Activated effector memory CD4-positive, alpha-beta T cell treated with anti-CD3 and anti-CD28 coated beads, Interleukin-2, amount 50 U/mL, for 16 hours (primary cell): ENCODE results near the gene DSC1.
"Not testable (repeated sequence)": the region's sequence is repeated elsewhere in the genome, so short reads cannot be mapped to it uniquely, and the experiment has no call there.

Experiments used
- DNase-seq: peaks from one replicate; pipeline ENCODE4 v3.0.0-alpha.2; 2020

DSC1 gene, protein sequence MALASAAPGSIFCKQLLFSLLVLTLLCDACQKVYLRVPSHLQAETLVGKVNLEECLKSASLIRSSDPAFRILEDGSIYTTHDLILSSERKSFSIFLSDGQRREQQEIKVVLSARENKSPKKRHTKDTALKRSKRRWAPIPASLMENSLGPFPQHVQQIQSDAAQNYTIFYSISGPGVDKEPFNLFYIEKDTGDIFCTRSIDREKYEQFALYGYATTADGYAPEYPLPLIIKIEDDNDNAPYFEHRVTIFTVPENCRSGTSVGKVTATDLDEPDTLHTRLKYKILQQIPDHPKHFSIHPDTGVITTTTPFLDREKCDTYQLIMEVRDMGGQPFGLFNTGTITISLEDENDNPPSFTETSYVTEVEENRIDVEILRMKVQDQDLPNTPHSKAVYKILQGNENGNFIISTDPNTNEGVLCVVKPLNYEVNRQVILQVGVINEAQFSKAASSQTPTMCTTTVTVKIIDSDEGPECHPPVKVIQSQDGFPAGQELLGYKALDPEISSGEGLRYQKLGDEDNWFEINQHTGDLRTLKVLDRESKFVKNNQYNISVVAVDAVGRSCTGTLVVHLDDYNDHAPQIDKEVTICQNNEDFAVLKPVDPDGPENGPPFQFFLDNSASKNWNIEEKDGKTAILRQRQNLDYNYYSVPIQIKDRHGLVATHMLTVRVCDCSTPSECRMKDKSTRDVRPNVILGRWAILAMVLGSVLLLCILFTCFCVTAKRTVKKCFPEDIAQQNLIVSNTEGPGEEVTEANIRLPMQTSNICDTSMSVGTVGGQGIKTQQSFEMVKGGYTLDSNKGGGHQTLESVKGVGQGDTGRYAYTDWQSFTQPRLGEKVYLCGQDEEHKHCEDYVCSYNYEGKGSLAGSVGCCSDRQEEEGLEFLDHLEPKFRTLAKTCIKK

DNA sequence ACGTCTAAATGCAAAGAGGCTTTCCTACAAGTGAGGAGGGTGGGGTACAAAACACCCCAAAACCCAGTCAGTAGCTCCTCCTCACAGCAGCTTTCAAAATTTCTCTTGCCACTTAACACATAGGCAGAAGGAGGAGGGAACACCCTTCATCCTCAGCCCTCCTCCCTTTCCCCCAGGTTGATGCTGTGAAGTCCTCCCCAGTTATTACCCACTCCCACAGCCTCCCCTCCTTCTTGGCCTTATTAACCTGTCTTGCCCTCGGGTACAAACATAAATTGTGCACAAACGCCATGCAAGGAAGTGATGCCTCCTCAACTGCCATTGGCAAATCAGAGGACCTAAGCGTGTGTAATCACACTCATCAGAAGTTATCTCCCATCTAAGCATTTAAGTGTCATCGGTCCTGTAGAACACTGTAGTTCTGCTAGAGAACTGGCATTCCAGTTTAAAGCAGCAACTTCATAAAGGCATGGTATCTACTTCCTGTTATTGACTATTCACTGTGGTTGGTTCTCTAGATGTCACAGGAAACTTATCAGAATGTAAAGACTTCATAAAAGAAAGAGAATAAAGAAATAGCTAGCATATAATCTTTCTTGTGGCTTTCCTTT is at the start of gene DSC1:
DSC1 (minus strand) TSS at position 32 of the 611 bp plus-strand sequence. CDS start 262 bp downstream, outside the sequence.
- DNase-seq = no peak

DNA sequence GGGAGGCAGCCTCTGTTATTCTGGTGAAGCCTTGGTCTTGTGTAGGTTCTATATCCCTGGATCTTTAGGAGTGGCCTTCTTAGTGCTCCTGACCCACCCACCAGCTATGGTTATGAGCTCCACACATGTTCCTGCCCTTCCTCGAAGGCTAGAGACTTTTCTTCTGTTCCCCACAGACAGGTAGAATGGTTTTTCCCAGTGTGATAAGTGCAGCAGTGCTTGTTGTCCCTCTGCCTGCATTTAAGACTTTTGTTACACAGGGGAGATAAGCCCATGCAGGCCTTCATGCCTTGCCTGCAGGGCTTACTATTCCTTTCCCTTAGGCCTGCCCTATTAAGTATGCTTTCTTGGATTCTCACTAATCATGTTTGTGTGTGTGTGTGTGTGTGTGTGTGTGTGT is 48.4 kb upstream of the DSC1 start:
- no peak for DNase-seq

DNA sequence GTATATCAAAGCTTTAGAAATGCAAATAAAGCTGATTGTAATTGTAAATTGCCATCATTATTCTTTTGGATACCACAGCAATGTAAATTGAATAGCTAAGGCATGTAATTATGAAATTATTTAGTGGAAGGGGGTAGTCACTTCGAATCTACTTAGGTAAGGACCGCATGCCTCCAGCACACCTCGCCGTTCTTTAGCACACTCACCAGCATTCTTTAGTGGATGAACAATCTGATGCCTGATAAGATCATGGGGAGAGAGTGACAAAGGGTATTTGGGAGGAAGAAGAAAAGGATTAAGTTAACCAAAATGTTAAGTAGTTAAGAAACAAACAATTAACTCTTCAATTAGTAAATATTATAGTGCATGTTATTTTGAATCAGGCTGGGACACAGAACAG is 46.4 kb upstream of the DSC1 start:
- no peak for DNase-seq

DNA sequence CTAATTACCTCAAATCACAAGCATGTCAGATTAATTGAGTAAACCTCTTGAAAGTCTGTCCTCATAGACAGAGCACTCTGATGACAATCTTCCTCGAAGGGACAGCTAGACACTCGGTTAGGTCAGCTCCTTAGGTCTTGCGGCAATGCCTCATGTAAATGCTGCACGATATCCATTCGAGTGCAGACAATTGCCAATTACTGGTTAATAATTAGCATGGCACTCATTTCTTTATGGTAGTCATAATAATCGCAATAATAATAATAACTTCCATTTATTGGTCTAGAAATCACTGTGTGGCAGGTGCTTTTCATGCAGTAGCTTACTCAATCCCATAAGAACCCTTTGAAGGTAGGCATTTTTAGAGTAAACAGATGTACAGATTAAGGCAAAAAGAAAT is 44.7 kb upstream of the DSC1 start:
- no peak for DNase-seq

DNA sequence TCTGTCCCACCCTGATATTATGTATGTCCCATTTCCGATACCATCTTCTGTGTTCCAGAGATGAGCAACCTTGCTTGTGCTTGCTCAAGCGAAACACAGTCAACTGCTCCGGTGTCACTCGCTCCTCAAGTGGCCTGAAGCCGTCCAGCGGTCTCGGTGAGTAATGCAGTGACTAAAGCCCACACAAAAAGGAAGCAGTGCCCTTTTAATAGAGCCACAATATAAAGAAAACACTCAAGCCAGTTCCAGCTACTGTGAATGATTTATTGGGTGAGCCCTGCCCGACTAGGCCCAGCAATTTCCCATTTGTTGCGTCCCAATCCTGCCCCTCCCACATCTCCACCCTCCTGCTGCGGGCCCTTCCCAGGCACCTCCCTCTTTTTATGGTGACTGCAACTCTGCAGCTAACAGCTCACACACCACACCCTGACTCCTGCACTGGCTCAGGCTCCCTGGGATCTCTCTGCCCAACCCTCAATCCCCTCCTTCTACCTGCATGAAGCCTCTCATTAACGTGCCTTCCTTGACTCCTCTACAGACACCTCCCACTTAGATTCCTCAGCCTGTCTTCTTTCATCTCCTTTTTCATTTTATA is 44.2 kb upstream of the DSC1 start:
- no peak for DNase-seq

DNA sequence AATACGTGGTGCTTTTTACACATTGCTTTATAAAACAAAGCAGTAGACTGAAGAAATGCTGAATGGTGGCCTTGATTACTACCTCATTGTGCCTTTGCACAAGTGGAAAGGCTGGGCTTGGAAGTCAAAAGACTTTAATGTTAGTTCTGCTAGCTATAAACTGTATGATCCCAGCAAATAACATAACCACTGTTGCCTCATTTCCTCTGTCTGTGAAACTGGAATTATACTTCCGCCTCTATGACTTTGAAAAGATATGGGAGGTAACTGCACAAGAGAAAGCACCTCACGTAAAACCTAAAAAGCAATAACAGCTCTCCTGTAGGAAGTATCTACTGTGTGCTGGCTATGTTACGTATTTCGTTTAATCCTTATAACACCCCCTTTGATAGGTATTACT is 43.4 kb upstream of the DSC1 start:
- DNase-seq = no peak

DNA sequence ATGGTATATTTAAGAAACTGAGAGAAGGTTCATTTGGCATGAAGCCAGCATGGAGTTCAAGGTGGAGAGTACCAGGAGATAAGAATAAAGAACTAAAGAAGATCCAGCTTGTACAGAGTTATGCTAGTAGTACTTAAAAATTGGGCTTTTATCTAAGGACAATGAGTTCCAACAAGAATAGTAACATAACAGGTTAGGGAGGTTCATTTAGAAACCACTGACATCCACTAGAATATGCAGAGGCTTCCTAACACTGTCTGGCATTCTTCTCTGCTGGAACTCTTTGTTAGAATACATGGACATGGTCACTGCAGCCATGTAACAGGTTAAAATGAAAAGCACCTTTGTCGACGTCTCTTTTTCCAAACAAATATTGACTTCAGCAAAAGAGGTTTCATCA is 42.6 kb upstream of the DSC1 start:
- no peak for DNase-seq

DNA sequence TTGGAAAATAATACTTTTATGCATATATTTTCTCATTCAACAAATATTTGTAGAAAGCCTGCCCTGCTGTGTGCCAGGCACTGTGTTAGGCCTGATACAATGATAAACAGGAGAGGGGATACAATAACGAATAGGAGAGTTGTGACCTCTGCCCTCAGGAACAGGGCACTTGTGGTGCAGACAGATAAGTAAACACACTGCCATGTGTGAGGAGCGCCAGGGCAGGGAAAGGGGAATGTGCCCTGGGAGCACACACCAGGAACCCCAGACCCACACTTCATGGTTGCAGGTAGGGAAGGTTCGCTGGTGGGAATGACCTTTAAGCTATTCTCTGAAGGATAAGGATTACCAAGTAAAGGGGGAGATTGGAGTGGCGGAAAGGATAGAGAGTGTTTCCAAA is 42.2 kb upstream of the DSC1 start:
- no peak for DNase-seq

DNA sequence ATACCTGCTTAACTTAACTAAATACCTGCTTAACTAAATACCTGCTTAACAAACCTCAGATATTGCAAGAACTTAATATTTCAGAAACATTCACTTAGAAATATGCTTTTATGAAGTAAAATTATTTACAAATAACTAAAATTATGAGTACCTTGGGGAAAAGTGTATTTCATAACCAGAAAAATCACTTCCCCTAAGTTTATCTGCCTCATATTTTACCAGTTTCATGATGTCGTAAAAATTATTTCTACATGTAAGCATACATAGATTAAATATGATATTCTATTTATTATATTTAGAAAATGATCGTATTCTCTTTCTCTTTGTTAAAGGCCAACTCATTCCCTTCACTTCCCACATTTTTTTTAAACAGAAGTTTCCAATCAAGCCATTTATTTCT is 41.5 kb upstream of the DSC1 start:
- no peak for DNase-seq

DNA sequence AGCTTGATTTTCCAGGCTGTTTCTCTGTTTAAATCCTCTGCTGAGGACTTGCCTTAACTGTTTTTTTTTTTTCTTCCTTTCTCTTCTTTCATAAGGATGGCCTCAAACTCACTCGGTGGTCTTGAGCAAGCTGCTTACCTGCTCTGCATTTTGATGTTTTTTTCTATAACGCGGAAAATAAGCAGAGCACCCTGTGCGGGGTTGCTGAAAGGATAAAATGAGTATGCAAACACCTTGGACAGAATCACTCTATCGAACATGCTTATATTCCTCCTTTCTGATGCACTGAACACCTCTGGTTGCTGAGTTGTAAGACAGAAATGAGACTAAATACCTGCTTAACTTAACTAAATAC is 41.1 kb upstream of the DSC1 start:
- no peak for DNase-seq

DNA sequence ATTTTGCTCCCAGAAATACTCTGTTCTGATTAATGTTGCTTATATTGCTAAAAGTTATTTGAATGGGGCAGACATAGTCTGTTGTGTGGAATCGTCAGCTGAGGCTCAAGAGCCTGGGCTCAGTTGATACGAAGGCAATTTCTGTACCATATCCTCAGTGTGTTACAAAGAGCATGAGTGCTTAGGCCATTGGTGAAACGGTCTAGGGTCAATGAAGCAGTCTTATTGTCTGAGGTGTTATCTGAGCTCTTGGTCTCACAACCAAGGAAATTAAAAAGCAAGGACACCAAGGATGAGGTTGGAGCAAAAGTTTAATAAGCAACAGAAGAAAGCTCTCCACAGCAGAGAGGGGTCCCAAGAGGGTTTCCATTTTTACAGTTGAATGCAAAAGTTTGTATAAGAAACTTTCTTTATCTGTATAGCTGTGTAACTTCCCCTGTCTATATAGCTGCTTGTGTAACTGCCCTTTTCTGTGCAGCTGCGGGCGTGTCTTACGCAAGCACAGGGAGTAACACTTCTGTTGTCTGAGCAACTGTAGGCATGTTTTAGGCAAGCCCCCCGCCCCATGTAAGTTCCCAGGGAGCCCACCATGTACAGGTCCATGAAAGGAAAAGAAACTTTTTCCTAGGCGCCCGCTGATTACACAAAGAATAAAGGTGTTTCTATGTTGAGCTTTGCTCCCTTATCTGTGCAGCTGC is 40.6 kb upstream of the DSC1 start:
- DNase-seq = no peak

DNA sequence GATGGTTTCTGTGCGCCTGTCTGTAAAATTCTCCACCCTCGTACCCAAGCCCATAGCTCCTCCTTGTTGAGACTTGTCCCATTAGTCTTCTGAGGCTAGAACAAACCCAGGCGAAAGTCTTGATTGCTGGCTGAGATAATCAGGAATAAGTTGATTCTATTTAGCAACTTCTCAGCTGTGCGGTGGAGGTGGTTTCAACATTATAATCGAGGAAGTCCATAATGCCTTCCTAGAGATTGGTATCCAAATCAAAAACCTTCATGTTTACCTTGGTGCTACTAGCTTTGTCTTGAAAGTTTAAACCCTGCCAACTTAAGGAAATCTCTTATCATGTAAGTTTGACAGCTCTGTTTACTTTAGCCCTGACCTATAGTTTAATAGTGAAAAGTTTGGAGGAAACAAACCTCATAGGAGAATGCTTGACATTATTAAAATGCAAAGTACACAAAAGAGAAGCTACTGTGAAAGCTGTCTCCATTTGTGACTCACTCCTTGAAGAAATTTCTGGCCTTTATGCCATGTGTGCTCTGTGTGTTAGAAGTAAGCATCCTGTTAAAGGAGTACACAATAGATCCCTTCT is 36.6 kb upstream of the DSC1 start:
- no peak for DNase-seq

DNA sequence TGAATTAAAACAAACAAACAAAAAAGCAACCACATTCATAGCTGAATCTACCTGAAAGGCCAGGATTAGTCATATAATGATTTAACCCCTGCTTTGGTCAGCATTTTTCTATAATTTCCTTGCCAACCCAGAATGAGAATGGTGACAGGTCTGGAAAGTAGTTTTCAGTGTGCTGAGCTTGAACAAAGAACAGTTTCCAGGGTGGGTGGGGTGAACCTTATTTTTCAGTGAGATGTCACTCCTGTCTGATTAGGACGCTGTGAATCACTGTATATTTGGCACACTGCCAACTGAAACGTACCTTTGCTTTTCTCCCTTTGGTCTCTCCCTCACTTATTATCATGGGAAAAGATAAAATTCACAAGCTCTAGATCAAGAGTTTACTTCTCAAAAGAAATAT is 35.0 kb upstream of the DSC1 start:
- no peak for DNase-seq

DNA sequence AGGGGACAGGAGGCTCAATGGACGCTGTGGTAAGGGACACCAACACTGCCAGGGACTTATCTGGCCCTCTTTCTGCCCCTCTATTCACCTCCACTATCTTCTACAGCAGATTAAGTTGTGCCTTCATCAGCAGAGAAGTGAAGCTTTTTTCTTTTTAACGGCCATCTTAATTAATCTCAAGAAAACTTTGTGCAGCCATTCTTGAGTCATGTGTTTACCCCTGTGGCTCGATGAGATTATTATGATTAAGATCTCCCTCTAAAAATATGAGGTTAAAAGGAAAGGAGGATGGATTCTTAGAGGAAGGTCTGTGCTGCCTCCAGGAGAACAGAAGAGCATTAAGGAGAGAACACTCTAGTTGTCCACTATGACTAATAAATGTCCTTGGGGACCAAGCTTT is 32.4 kb upstream of the DSC1 start:
- DNase-seq = no peak

DNA sequence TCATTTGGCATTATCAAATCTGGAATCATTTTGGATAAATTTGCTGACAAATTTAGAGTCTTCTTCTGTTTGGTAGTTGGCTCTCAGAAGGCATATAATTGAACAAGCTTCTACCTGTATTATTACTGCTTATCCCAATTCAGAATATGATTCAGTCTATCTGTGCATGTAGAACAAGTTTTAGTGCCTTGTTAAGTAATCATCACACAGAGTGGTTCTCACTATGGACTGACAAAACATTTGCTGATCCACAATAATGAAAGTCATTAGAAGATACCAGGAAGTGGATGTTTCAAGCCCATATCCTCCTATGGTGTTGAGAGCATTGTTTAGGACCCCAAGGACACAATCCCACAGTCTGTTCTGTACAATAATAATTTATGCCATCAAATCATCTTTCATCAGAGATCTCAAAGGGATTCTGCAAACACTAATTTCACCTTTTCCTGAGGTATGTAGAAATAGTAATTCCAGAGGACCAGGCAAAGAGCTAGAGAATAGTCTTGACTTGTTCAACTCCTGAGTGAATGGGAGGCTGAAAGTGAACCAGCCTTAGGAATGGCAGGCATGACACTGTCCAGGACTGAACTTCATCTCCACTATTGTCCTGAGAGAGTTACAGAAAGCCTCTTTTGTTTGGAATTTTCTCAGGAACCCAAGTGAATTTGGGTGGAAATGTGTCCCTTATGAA is 29.6 kb upstream of the DSC1 start:
- DNase-seq = no peak

DNA sequence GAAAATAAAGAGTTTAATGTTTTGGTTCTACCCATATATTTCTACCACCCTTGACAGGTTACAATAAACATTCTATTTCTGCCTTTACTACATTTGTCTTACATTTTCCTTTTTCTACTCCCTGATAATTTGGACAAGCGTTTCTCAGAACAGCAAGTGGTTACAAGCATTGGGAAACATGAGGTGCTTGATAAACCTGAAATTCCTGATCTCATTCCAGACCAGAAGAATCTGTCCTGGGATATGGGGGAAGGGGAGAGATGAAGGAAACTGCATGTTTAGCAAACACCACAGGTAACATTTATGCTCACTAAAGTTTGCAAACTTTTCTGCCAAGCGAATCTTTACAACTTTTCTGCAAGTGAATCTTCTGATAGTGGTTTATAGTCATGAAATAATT is 28.3 kb upstream of the DSC1 start:
- DNase-seq = no peak

DNA sequence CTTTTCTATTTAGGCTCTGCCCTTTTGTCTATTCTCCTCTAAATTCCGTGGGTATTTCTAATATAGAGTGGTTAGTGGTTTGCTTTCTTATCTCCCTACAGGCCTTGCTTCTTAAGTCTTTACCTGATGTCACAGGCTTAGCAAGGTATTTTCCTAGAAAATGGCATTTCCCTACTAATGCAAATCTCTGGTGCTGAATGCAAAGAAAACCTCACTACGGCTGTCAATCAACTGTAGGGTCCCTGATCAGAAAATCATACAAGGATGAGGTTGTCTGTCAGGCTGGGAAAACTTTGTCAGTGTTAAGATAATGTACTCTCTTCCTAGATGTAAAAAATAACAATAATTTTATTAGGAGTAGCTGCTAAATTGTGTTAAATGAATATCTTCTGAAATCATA is 27.1 kb upstream of the DSC1 start:
- no peak for DNase-seq

DNA sequence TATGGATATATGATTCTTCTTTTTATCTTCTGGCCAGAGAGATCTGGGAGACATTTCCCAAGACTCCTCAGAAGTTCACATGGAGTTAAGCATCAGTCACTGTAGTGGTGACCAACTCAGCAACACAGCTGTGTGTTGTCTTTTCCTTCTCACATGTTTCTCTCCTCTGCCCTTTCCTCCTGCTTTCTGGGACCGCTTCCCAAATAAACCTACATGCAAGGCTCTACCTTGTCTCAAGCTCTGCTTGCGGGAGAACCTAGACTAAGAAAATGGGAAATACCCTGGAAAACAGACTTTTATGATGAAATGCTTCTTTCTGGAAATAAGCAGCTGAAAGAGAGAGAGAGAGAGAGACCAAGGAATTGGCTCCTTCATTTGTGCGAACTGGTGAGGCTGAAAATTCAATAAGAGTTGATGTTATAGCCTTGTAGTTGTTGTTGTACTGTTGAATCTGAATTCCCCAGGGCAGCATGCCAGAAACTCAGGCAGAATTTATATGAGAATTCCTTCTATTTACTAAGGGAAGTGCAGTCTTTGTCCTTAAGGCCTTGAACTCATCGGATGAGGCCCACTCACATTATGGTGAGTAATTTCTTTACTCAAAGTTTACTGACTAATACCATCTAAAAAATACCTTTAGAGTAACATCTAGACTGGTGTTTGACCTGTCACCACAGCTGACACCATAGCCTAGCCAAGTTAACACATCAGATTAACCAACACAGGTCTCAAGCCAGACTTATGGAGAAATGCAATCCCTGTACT is 22.7 kb upstream of the DSC1 start:
- no peak for DNase-seq

DNA sequence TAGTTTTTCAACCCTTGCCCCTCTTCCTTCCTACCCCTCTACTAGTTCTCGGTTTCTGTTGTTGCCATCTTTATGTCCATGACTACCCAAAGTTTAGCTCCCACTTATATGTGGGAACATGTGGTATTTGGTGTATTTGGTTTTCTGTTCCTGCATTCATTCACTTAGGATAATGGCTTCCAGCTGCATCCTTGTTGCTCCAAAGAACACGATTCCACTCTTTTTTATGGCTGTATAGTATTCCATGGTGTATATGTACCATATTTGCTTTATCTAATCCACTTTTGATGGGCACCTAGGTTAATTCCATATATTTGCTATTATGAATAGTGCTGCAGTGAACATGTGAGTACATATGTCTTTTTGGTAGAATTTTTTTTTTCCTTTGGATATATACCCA is 20.6 kb upstream of the DSC1 start:
- no peak for DNase-seq

DNA sequence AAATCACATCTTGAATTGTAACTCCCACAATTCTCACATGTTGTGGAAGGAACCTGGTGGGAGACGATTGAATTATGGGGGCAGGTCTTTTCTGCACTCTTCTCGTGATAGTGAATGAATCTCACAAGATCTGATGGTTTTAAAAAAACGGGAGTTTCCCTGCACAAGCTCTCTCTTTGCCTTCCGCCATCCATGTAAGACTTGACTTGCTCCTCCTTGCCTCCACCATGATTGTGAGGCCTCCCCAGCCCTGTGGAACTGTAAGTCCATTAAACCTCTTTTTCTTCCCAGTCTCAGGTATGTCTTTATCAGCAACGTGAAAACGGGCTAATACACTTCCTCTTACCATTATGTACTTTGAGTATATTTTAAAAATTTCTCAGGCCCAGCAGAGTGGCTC is 14.7 kb upstream of the DSC1 start:
- not testable (repeated sequence) for DNase-seq

DNA sequence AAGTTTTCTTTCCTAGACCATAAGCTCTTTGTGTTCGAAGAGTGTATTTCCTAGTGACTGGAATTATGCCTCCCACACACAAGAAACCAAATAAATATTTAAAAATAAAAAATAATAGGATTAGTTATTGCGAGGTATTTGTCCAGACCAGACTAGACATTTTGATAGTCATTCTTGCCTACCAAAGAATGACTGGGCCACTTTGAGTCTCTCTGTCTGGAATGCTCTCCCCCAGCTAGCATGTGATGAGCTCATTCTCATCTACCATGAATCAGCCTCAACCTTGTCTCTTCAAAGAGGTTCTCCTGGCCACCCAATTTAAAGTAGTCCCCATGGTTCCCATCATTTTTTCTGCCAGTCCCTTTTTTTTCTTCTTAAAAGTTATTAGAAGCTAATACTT is 13.9 kb upstream of the DSC1 start:
- DNase-seq = no peak
